DOHH2 (cell line): ENCODE data around the gene PRR11.

Experiments used
- H3F3A ChIP-seq: fragments of 200-600 bp; sonication (generic), shearing (Covaris generic); 2 replicates; pipeline ENCODE4 v1.6.0; 2016; ENCODE audit warnings: antibody characterized with exemption, mild to moderate bottlenecking; ENCODE audit not compliant: control insufficient read depth, insufficient read depth
- H3K27ac ChIP-seq: fragments of 200-600 bp; sonication (generic); 2 replicates; pipeline ENCODE4 v1.5.1; 2014; ENCODE audit warnings: low read depth, mild to moderate bottlenecking, low read length, moderate library complexity
- H3K27me3 ChIP-seq: fragments of 200-600 bp; sonication (generic); 2 replicates; pipeline ENCODE4 v1.6.1; 2014; ENCODE audit warnings: mild to moderate bottlenecking, low read length, mixed read lengths; ENCODE audit not compliant: control insufficient read depth
- H3K36me3 ChIP-seq: fragments of 200-600 bp; sonication (generic); 2 replicates; pipeline ENCODE4 v1.6.1; 2014; ENCODE audit warnings: mild to moderate bottlenecking, low read length, moderate library complexity, mixed read lengths; ENCODE audit not compliant: control insufficient read depth
- H3K4me1 ChIP-seq: fragments of 200-600 bp; sonication (generic); 2 replicates; pipeline ENCODE4 v1.6.1; 2014; ENCODE audit warnings: mild to moderate bottlenecking, low read length, mixed read lengths; ENCODE audit not compliant: control insufficient read depth
- H3K4me2 ChIP-seq: fragments of 200-600 bp; sonication (generic); 2 replicates; pipeline ENCODE4 v1.6.0; 2014; ENCODE audit warnings: mild to moderate bottlenecking, low read length, moderate library complexity
- H3K4me3 ChIP-seq: fragments of 200-600 bp; sonication (generic); 2 replicates; pipeline ENCODE4 v1.5.1; 2014; ENCODE audit warnings: mild to moderate bottlenecking, low read length, mixed read lengths
- H3K79me2 ChIP-seq: fragments of 200-600 bp; sonication (generic); 2 replicates; pipeline ENCODE4 v1.6.1; 2014; ENCODE audit warnings: mild to moderate bottlenecking, low read length, mixed read lengths; ENCODE audit not compliant: control insufficient read depth
- H3K9me2 ChIP-seq: fragments of 200-600 bp; sonication (generic); replicated peaks from 2 replicates; pipeline ENCODE4 v1.6.1; 2014; ENCODE audit warnings: mild to moderate bottlenecking, low read length, mixed read lengths; ENCODE audit not compliant: control insufficient read depth
- H3K9me3 ChIP-seq: fragments of 200-600 bp; sonication (generic); 2 replicates; pipeline ENCODE4 v1.6.1; 2014; ENCODE audit warnings: antibody characterized with exemption, low read length, mixed read lengths; ENCODE audit not compliant: control insufficient read depth, insufficient read depth
- H4K20me1 ChIP-seq: fragments of 200-600 bp; sonication (generic); 2 replicates; pipeline ENCODE4 v1.6.0; 2014; ENCODE audit warnings: low read depth, mild to moderate bottlenecking, antibody characterized with exemption, low read length, moderate library complexity; ENCODE audit not compliant: control insufficient read depth, insufficient read depth
- CTCF ChIP-seq: fragments of 200-600 bp; sonication (generic); IDR thresholded peaks from one replicate; pipeline ENCODE4 v1.5.1; 2014; ENCODE audit warnings: antibody characterized with exemption, mild to moderate bottlenecking, low read depth, low read length; ENCODE audit not compliant: poor library complexity, severe bottlenecking
- EZH2phosphoT487 ChIP-seq: fragments of 200-600 bp; sonication (generic); IDR thresholded peaks from 2 replicates; pipeline ENCODE4 v1.6.1; 2017; ENCODE audit warnings: borderline replicate concordance, mild to moderate bottlenecking, antibody characterized with exemption, low read length, moderate library complexity, mixed read lengths

The PRR11 gene

DNA sequence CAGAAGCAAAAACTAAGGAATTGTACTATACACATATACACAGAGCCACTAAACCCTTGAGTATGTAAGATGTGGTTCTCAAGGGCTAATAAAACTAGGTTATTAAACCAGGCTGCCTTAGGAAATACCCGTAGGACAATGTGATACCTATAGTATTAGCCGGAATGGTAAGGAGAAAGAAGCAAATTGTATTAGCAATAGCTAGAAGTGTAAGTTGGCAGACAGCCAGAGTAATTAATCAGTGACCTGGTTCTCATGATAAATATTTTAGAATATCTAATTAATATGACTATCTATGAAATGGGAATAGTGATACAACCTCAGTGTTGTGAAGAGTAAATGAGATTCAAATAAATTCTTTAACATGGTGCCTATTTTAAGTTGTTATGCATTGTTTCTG is 83.4 kb downstream of the PRR11 start:
- H3F3A ChIP-seq: no peaks in the 10 kb centered on the region
- no peaks in the 10 kb centered on the region for H3K4me1 ChIP-seq
- TF ChIP-seq CTCF: no peak
- H3K9me3 ChIP-seq: no peaks in the 10 kb centered on the region
- H3K36me3 ChIP-seq: no peaks in the 10 kb centered on the region
- no peak overlapping the region for H3K4me3 ChIP-seq
- H3K9me2 ChIP-seq: no peaks in the 10 kb centered on the region
- H4K20me1 ChIP-seq: no peaks in the 10 kb centered on the region
- no peak overlapping the region for H3K4me2 ChIP-seq
- no peaks in the 10 kb centered on the region for H3K27me3 ChIP-seq
- no peaks in the 10 kb centered on the region for H3K79me2 ChIP-seq
- H3K27ac ChIP-seq: no peak overlapping the region

- TF ChIP-seq EZH2phosphoT487 (no peak), CTCF (no peak)
- H4K20me1 ChIP-seq: no peaks in the 10 kb centered on the region
Measured at GRCh38 chr17:59244081-59244480, 88.5 kb downstream of the PRR11 start.

More at GRCh38 chr17:59244081-59244480, 88.5 kb downstream of the PRR11 start:
- Histone ChIP-seq H3K79me2 (no peaks in the 10 kb centered on the region), H3K4me3 (no peak overlapping the region), H3K9me3 (no peaks in the 10 kb centered on the region), H3K9me2 (no peaks in the 10 kb centered on the region), H3F3A (no peaks in the 10 kb centered on the region), H3K36me3 (no peaks in the 10 kb centered on the region), H3K27ac (no peak overlapping the region), H3K4me1 (no peaks in the 10 kb centered on the region), H3K4me2 (no peak overlapping the region), H3K27me3 (no peaks in the 10 kb centered on the region)
